ENCODE data around the gene GTF2H4. TPM values are rescaled to one million over a fixed set of nuclear protein-coding genes. Genes with fewer than 3 reads are reported as not detected.
"Not testable (repeated sequence)": the region's sequence is repeated elsewhere in the genome, so short reads cannot be mapped to it uniquely, and the experiment has no call there.

GTF2H4 gene
- total RNA-seq, 2 donors from 2014 or later: 43.5 to 46.9 TPM

GRCh38 chr6:30910473-30910872 is 2.5 kb downstream of the GTF2H4 start:
- H3K27ac Mint-ChIP-seq; ATAC-seq (replicated peaks in 1 of 2); H3K9me3 Mint-ChIP-seq; H3K4me3 Mint-ChIP-seq; H3K27me3 Mint-ChIP-seq (ENCODE audit: low read depth); DNase-seq: not testable (repeated sequence)
- Mint-ChIP-seq H3K4me1 (ENCODE audit: low read depth) (peaks cover 50% of the 10 kb centered on the region), H3K36me3 (ENCODE audit: insufficient read depth in 2 of 2) (peaks cover 0 to 11% of the 10 kb centered on the region in 2 donors)

- ATAC-seq (replicated peaks in 1 of 2): no peak
- no peaks in the 10 kb centered on the region for H3K9me3 Mint-ChIP-seq
- H3K36me3 Mint-ChIP-seq (ENCODE audit: insufficient read depth in 2 of 2): peaks cover 1 to 17% of the 10 kb centered on the region in 2 donors
- no peaks in the 10 kb centered on the region for H3K27me3 Mint-ChIP-seq (ENCODE audit: low read depth)
- no peak overlapping the region for H3K27ac Mint-ChIP-seq
- DNase-seq: no peak
- peaks cover 52% of the 10 kb centered on the region for H3K4me1 Mint-ChIP-seq (ENCODE audit: low read depth)
- peak overlapping the region; percentile 88 to 95 for H3K4me3 Mint-ChIP-seq
Measured at GRCh38 chr6:30912746-30913520, 4.9 kb downstream of the GTF2H4 start.

GRCh38 chr6:30913721-30914075 is 5.7 kb downstream of the GTF2H4 start:
- Mint-ChIP-seq H3K27me3 (ENCODE audit: low read depth) (no peaks in the 10 kb centered on the region), H3K4me3 (peak overlapping the region; percentile 88 to 95), H3K36me3 (ENCODE audit: insufficient read depth in 2 of 2) (peaks cover 1 to 17% of the 10 kb centered on the region in 2 donors), H3K27ac (no peak overlapping the region), H3K4me1 (ENCODE audit: low read depth) (peaks cover 50% of the 10 kb centered on the region), H3K9me3 (no peaks in the 10 kb centered on the region)
- peak in 1 of 2 donors; percentile 49 for ATAC-seq (replicated peaks in 1 of 2)
- DNase-seq: no peak

- ATAC-seq (replicated peaks in 1 of 2) (peak; percentile 97), DNase-seq (peak; percentile 85 to 93)
- peaks cover 3 to 20% of the 10 kb centered on the region in 2 donors for H3K36me3 Mint-ChIP-seq (ENCODE audit: insufficient read depth in 2 of 2)
- H3K4me1 Mint-ChIP-seq (ENCODE audit: low read depth): peaks cover 44% of the 10 kb centered on the region
- H3K9me3 Mint-ChIP-seq: no peaks in the 10 kb centered on the region
- H3K4me3 Mint-ChIP-seq: peak within 1 kb of the TSS; percentile 88 to 95
- no peaks in the 10 kb centered on the region for H3K27me3 Mint-ChIP-seq (ENCODE audit: low read depth)
- peak within 1 kb of the TSS; percentile 75 for H3K27ac Mint-ChIP-seq
Measured at GRCh38 chr6:30914076-30914853, 6.3 kb downstream of the GTF2H4 start, which contains the start of gene VARS2. TSS of gene VARS2 (plus strand) at chr6:30914238. CDS start at chr6:30914837, 599 bp downstream.

- no peaks in the 10 kb centered on the region for H3K9me3 Mint-ChIP-seq
Measured at GRCh38 chr6:30914854-30915590, 7.0 kb downstream of the GTF2H4 start.

GRCh38 chr6:30915591-30915946 is 7.6 kb downstream of the GTF2H4 start:
- Mint-ChIP-seq H3K9me3 (no peaks in the 10 kb centered on the region), H3K4me3 (peak overlapping the region; percentile 88 to 95), H3K27me3 (ENCODE audit: low read depth) (no peaks in the 10 kb centered on the region), H3K36me3 (ENCODE audit: insufficient read depth in 2 of 2) (peaks cover 3 to 22% of the 10 kb centered on the region in 2 donors), H3K4me1 (ENCODE audit: low read depth) (peaks cover 42% of the 10 kb centered on the region), H3K27ac (no peak overlapping the region)
- DNase-seq: peak in 1 of 2 donors; percentile 18
- ATAC-seq (replicated peaks in 1 of 2): no peak

More at GRCh38 chr6:30914854-30915590, 7.0 kb downstream of the GTF2H4 start:
- Mint-ChIP-seq H3K4me3 (peak overlapping the region; percentile 88 to 95), H3K27ac (peak overlapping the region; percentile 75), H3K4me1 (ENCODE audit: low read depth) (peaks cover 42% of the 10 kb centered on the region), H3K27me3 (ENCODE audit: low read depth) (no peaks in the 10 kb centered on the region), H3K36me3 (ENCODE audit: insufficient read depth in 2 of 2) (peaks cover 3 to 20% of the 10 kb centered on the region in 2 donors)
- DNase-seq (no peak), ATAC-seq (replicated peaks in 1 of 2) (no peak)

- no peak overlapping the region for H3K4me3 Mint-ChIP-seq
- DNase-seq: no peak
- no peak for ATAC-seq (replicated peaks in 1 of 2)
- no peak overlapping the region for H3K27ac Mint-ChIP-seq
- H3K36me3 Mint-ChIP-seq (ENCODE audit: insufficient read depth in 2 of 2): peaks cover 3 to 22% of the 10 kb centered on the region in 2 donors
- no peaks in the 10 kb centered on the region for H3K9me3 Mint-ChIP-seq
- peaks cover 33% of the 10 kb centered on the region for H3K4me1 Mint-ChIP-seq (ENCODE audit: low read depth)
- H3K27me3 Mint-ChIP-seq (ENCODE audit: low read depth): no peaks in the 10 kb centered on the region
Measured at GRCh38 chr6:30917041-30917440, 9.0 kb downstream of the GTF2H4 start.

GRCh38 chr6:30917487-30917886 is 9.5 kb downstream of the GTF2H4 start:
- Mint-ChIP-seq H3K4me1 (ENCODE audit: low read depth) (peaks cover 32% of the 10 kb centered on the region), H3K9me3 (no peaks in the 10 kb centered on the region), H3K36me3 (ENCODE audit: insufficient read depth in 2 of 2) (peaks cover 3 to 21% of the 10 kb centered on the region in 2 donors), H3K27me3 (ENCODE audit: low read depth) (no peaks in the 10 kb centered on the region), H3K27ac (no peak overlapping the region), H3K4me3 (no peak overlapping the region)
- no peak for DNase-seq
- ATAC-seq (replicated peaks in 1 of 2): no peak

- H3K4me3 Mint-ChIP-seq: no peak overlapping the region
- no peaks in the 10 kb centered on the region for H3K27me3 Mint-ChIP-seq (ENCODE audit: low read depth)
- peaks cover 21% of the 10 kb centered on the region for H3K4me1 Mint-ChIP-seq (ENCODE audit: low read depth)
- DNase-seq (no peak), ATAC-seq (replicated peaks in 1 of 2) (no peak)
- peaks cover 3 to 13% of the 10 kb centered on the region in 2 donors for H3K36me3 Mint-ChIP-seq (ENCODE audit: insufficient read depth in 2 of 2)
- no peaks in the 10 kb centered on the region for H3K9me3 Mint-ChIP-seq
- no peak overlapping the region for H3K27ac Mint-ChIP-seq
Measured at GRCh38 chr6:30918670-30919069, 10.7 kb downstream of the GTF2H4 start.

- Mint-ChIP-seq H3K4me3 (no peak overlapping the region), H3K36me3 (ENCODE audit: insufficient read depth in 2 of 2) (peaks cover 1 to 15% of the 10 kb centered on the region in 2 donors), H3K4me1 (ENCODE audit: low read depth) (peaks cover 5% of the 10 kb centered on the region), H3K27ac (no peak overlapping the region), H3K27me3 (ENCODE audit: low read depth) (no peaks in the 10 kb centered on the region), H3K9me3 (no peaks in the 10 kb centered on the region)
- ATAC-seq (replicated peaks in 1 of 2): no peak
- DNase-seq: no peak
Measured at GRCh38 chr6:30922447-30922852, 14.4 kb downstream of the GTF2H4 start.

GRCh38 chr6:30924040-30924627 is 16.1 kb downstream of the GTF2H4 start:
- not testable (repeated sequence) for H3K4me1 Mint-ChIP-seq (ENCODE audit: low read depth); ATAC-seq (replicated peaks in 1 of 2); H3K27me3 Mint-ChIP-seq (ENCODE audit: low read depth); DNase-seq; H3K4me3 Mint-ChIP-seq; H3K9me3 Mint-ChIP-seq; H3K27ac Mint-ChIP-seq
- peaks cover 3 to 20% of the 10 kb centered on the region in 2 donors for H3K36me3 Mint-ChIP-seq (ENCODE audit: insufficient read depth in 2 of 2)

GRCh38 chr6:30926644-30927043 is 18.6 kb downstream of the GTF2H4 start:
- peaks cover 3 to 18% of the 10 kb centered on the region in 2 donors for H3K36me3 Mint-ChIP-seq (ENCODE audit: insufficient read depth in 2 of 2)
- peaks cover 3 to 4% of the 10 kb centered on the region in 2 donors for H3K9me3 Mint-ChIP-seq
- H3K27ac Mint-ChIP-seq: no peak overlapping the region
- H3K4me3 Mint-ChIP-seq: no peak overlapping the region
- no peaks in the 10 kb centered on the region for H3K4me1 Mint-ChIP-seq (ENCODE audit: low read depth)
- H3K27me3 Mint-ChIP-seq (ENCODE audit: low read depth): no peaks in the 10 kb centered on the region
- DNase-seq (no peak), ATAC-seq (replicated peaks in 1 of 2) (no peak)
